GM12878 (cell line): Measurements from ENCODE around the gene BLCAP. TPM values are rescaled to one million over a fixed set of nuclear protein-coding genes. Genes with fewer than 3 reads are reported as not detected.
A peak's percentile ranks its signal among the peaks of the same experiment; 100 is the strongest.

Source experiments
- ASH2L ChIP-seq: fragments of 300-600, 200-600 bp; sonication (generic); IDR thresholded peaks from 2 replicates; pipeline ENCODE4 v1.6.1; 2017; ENCODE audit warnings: low read depth, mild to moderate bottlenecking, borderline replicate concordance
- CBX5 ChIP-seq: sonication (generic); IDR thresholded peaks from 2 replicates; pipeline ENCODE4 v1.6.1; 2016; ENCODE audit warnings: low read depth, moderate library complexity, mild to moderate bottlenecking, inconsistent platforms
- CHD1 ChIP-seq: IDR thresholded peaks from 2 replicates; pipeline ENCODE4 v1.6.1; 2012; ENCODE audit warnings: low read depth, low read length, improper control_type of control experiment
- CREM ChIP-seq: IDR thresholded peaks from 2 replicates; pipeline ENCODE4 v1.6.1; 2014; ENCODE audit warnings: antibody characterized with exemption, low read depth
- EED ChIP-seq: sonication (generic); IDR thresholded peaks from 2 replicates; pipeline ENCODE4 v1.6.1; 2016; ENCODE audit warnings: antibody characterized with exemption, low read depth
- FOS ChIP-seq: IDR thresholded peaks from 3 replicates; pipeline ENCODE4 v1.6.1; 2011; ENCODE audit warnings: borderline replicate concordance; ENCODE audit not compliant: insufficient read length; ENCODE audit errors: extremely low read depth
- FOXM1 ChIP-seq: IDR thresholded peaks from 2 replicates; pipeline ENCODE4 v1.6.1; 2012; ENCODE audit warnings: low read depth, mild to moderate bottlenecking, inconsistent platforms, low read length, moderate library complexity
- IRF4 ChIP-seq: IDR thresholded peaks from 2 replicates; pipeline ENCODE4 v1.6.1; 2011; ENCODE audit warnings: low read depth, low read length
- KDM1A ChIP-seq: fragments of 200-600 bp; sonication (generic); IDR thresholded peaks from 2 replicates; pipeline ENCODE4 v1.6.1; 2016; ENCODE audit warnings: borderline replicate concordance
- NFXL1 ChIP-seq: fragments of 450-650 bp; IDR thresholded peaks from 2 replicates; pipeline ENCODE4 v1.6.1; 2017; ENCODE audit warnings: antibody characterized with exemption, mild to moderate bottlenecking, borderline replicate concordance
- NFYA ChIP-seq: IDR thresholded peaks from 2 replicates; pipeline ENCODE4 v1.6.1; 2011; ENCODE audit warnings: low read depth, mild to moderate bottlenecking, low read length, improper control_type of control experiment, borderline replicate concordance
- POLR2A ChIP-seq: IDR thresholded peaks from 2 replicates; pipeline ENCODE4 v1.6.1; 2011; ENCODE audit warnings: low read depth, mild to moderate bottlenecking, low read length
- RELA ChIP-seq: fragments of 450-650 bp; IDR thresholded peaks from 2 replicates; pipeline ENCODE4 v1.8.0; 2014; ENCODE audit warnings: borderline replicate concordance; ENCODE audit not compliant: partially characterized antibody
- RUNX3 ChIP-seq: IDR thresholded peaks from 2 replicates; pipeline ENCODE4 v1.6.1; 2012; ENCODE audit warnings: low read length, inconsistent platforms
- SMAD5 ChIP-seq: IDR thresholded peaks from 2 replicates; pipeline ENCODE4 v1.6.1; 2016; ENCODE audit warnings: antibody characterized with exemption, low read depth
- SMC3 ChIP-seq: IDR thresholded peaks from 2 replicates; pipeline ENCODE4 v1.6.1; 2011; ENCODE audit warnings: low read length, improper control_type of control experiment, borderline replicate concordance
- SPI1 ChIP-seq: IDR thresholded peaks from 2 replicates; pipeline ENCODE4 v1.6.1; 2011; ENCODE audit warnings: low read depth, mild to moderate bottlenecking, low read length, moderate library complexity, borderline replicate concordance; ENCODE audit not compliant: insufficient read depth
- STAT1 ChIP-seq: fragments of 450-650 bp; conservative IDR thresholded peaks from 2 replicates; pipeline ENCODE4 v1.6.1; 2014; ENCODE audit warnings: antibody characterized with exemption, mild to moderate bottlenecking
- STAT3 ChIP-seq: IDR thresholded peaks from 2 replicates; pipeline ENCODE4 v1.6.1; 2011; ENCODE audit warnings: low read depth, low read length, improper control_type of control experiment
- WRNIP1 ChIP-seq: IDR thresholded peaks from 2 replicates; pipeline ENCODE4 v1.6.1; 2011; ENCODE audit warnings: low read depth, low read length, improper control_type of control experiment, borderline replicate concordance
- ZNF274 ChIP-seq: IDR thresholded peaks from one replicate; pipeline ENCODE4 v1.8.0; 2011; ENCODE audit not compliant: insufficient read length, insufficient read depth
- polyA plus RNA-seq, 11 experiments: library from polyadenylated mRNA; depleted of rRNA in 4 of 11; unstranded in 6 of 11; stranded (reverse) in 5 of 11; fragments of >200 nt; fragmentation: Nextera tagmentation in 4 of 11; fragmentation: Illumina TruSeq in 1 of 11; extraction: Ambion mirVana in 4 of 11; extraction: Trizol in 1 of 11; gene quantifications; 1 replicate in 1 of 11; 2 replicates in 10 of 11; pipeline versions ENCODE4 v1.2.1 to v1.2.3, GENCODE V29; 2011 to 2016; ENCODE audit warnings: inconsistent platforms in 2 of 11, missing spikeins in 2 of 11, low read depth in 1 of 11
- total RNA-seq, 4 experiments: library from RNA; depleted of rRNA in 3 of 4; stranded (reverse); fragments of >200 nt in 3 of 4; fragmentation: Illumina TruSeq in 1 of 4; extraction: Trizol in 1 of 4; gene quantifications; 2 replicates each; pipeline versions ENCODE4 v1.2.1 to v1.2.3, GENCODE V29; 2013 to 2021
- TF ChIP-seq, protein P1 (sequence below): fragments of 450-650 bp; IDR thresholded peaks from 2 replicates; pipeline ENCODE4 v1.6.1; 2016; ENCODE audit warnings: mild to moderate bottlenecking
- TF ChIP-seq, protein P2 (sequence below): IDR thresholded peaks from 2 replicates; pipeline ENCODE4 v1.6.1; 2012; ENCODE audit warnings: low read depth, low read length, improper control_type of control experiment
- TF ChIP-seq, protein P3 (sequence below): fragments of 450-650 bp; IDR thresholded peaks from 2 replicates; pipeline ENCODE4 v1.6.1; 2016; ENCODE audit warnings: mild to moderate bottlenecking
- TF ChIP-seq, protein P4 (sequence below): IDR thresholded peaks from 2 replicates; pipeline ENCODE4 v1.6.1; 2011; ENCODE audit warnings: low read depth, mild to moderate bottlenecking, low read length, moderate library complexity, borderline replicate concordance; ENCODE audit errors: extremely low read depth
- TF ChIP-seq, protein P5 (sequence below): IDR thresholded peaks from 2 replicates; pipeline ENCODE4 v1.6.1; 2012; ENCODE audit warnings: low read depth, low read length, improper control_type of control experiment
- TF ChIP-seq, protein P6 (sequence below): fragments of 450-650 bp; IDR thresholded peaks from 2 replicates; pipeline ENCODE4 v1.6.1; 2017; ENCODE audit warnings: borderline replicate concordance

BLCAP gene
- total and polyA plus RNA-seq, 10 of the 15 experiments (the other 5 are each of a cell fraction or from before 2014, with no cell fraction given), result 24.6 to 62.3 (median 47.3) TPM

DNA sequence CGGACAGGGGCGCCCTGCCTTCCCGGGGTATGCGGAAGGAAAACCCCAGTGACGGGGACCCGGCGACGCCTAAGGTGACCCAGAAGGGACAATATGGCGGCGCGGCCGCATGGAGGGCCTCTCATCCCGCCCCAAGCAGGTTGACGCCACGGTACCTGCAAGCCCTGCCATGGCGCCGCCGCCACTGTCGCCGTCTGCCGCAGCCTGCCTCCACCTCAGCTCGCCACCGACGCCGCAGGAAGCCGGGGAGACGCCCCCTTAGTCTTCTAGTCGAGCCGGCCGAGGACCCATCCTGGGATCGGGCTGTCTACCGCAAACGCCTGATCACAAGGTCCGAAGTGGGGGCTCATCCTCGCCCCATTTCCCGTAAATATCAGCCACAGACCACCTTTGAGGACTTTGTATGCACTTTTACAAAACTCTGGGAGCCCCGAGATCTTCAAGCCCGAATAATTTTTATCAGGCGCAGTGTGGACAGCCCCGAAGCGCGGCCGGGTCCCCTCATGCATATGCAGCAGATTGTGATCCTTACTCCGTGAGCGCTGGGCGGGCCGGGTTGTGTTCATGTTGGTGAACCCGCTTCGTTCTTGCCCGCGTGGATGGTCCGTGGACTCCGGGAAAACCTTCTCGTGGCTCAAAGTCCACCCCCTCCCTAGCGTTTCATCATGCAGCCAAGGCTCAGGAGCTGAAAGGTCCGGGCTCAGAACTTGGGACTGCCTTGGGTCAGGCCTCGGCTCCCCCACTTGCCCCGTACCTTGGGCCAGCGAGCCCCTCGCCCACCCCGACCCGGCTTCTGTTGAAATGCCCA, at the start of gene BLCAP (continued):
- TF ChIP-seq SMC3, result no peak
- TF ChIP-seq, protein P1, sequence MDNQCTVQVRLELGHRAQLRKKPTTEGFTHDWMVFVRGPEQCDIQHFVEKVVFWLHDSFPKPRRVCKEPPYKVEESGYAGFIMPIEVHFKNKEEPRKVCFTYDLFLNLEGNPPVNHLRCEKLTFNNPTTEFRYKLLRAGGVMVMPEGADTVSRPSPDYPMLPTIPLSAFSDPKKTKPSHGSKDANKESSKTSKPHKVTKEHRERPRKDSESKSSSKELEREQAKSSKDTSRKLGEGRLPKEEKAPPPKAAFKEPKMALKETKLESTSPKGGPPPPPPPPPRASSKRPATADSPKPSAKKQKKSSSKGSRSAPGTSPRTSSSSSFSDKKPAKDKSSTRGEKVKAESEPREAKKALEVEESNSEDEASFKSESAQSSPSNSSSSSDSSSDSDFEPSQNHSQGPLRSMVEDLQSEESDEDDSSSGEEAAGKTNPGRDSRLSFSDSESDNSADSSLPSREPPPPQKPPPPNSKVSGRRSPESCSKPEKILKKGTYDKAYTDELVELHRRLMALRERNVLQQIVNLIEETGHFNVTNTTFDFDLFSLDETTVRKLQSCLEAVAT, result peak; percentile 62
- TF ChIP-seq, protein P2, sequence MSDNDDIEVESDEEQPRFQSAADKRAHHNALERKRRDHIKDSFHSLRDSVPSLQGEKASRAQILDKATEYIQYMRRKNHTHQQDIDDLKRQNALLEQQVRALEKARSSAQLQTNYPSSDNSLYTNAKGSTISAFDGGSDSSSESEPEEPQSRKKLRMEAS, result no peak; the same call in none of the 2 replicates
- TF ChIP-seq IRF4, result no peak
- TF ChIP-seq EED, result no peak; the same call in 1 of the 2 replicates
- peak; percentile 77 for TF ChIP-seq RUNX3
- TF ChIP-seq FOS, result no peak
- TF ChIP-seq RELA, result no peak
- no peak for TF ChIP-seq NFXL1
- TF ChIP-seq, protein P3, sequence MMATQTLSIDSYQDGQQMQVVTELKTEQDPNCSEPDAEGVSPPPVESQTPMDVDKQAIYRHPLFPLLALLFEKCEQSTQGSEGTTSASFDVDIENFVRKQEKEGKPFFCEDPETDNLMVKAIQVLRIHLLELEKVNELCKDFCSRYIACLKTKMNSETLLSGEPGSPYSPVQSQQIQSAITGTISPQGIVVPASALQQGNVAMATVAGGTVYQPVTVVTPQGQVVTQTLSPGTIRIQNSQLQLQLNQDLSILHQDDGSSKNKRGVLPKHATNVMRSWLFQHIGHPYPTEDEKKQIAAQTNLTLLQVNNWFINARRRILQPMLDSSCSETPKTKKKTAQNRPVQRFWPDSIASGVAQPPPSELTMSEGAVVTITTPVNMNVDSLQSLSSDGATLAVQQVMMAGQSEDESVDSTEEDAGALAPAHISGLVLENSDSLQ, result no peak
- TF ChIP-seq POLR2A, result peak; percentile 98
- peak; percentile 98 for TF ChIP-seq ASH2L
- TF ChIP-seq SPI1, result no peak
- peak; percentile 84 for TF ChIP-seq SMAD5
- TF ChIP-seq FOXM1, result no peak
- TF ChIP-seq, protein P4, sequence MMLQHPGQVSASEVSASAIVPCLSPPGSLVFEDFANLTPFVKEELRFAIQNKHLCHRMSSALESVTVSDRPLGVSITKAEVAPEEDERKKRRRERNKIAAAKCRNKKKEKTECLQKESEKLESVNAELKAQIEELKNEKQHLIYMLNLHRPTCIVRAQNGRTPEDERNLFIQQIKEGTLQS, result no peak
- no peak for TF ChIP-seq STAT3
- TF ChIP-seq CREM, result peak; percentile 64
- no peak for TF ChIP-seq KDM1A
- no peak for TF ChIP-seq WRNIP1
- TF ChIP-seq, protein P5, sequence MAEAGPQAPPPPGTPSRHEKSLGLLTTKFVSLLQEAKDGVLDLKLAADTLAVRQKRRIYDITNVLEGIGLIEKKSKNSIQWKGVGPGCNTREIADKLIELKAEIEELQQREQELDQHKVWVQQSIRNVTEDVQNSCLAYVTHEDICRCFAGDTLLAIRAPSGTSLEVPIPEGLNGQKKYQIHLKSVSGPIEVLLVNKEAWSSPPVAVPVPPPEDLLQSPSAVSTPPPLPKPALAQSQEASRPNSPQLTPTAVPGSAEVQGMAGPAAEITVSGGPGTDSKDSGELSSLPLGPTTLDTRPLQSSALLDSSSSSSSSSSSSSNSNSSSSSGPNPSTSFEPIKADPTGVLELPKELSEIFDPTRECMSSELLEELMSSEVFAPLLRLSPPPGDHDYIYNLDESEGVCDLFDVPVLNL, result no peak
- no peak for TF ChIP-seq CBX5
- TF ChIP-seq, protein P6, sequence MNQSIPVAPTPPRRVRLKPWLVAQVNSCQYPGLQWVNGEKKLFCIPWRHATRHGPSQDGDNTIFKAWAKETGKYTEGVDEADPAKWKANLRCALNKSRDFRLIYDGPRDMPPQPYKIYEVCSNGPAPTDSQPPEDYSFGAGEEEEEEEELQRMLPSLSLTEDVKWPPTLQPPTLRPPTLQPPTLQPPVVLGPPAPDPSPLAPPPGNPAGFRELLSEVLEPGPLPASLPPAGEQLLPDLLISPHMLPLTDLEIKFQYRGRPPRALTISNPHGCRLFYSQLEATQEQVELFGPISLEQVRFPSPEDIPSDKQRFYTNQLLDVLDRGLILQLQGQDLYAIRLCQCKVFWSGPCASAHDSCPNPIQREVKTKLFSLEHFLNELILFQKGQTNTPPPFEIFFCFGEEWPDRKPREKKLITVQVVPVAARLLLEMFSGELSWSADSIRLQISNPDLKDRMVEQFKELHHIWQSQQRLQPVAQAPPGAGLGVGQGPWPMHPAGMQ, result peak; percentile 99
- TF ChIP-seq ZNF274, result no peak
- TF ChIP-seq CHD1, result no peak
- peak; percentile 80; the same call in 1 of the 2 replicates for TF ChIP-seq STAT1
- TF ChIP-seq NFYA, result no peak
